ENCODE data around the gene DDX52.

Gene DDX52

DNA sequence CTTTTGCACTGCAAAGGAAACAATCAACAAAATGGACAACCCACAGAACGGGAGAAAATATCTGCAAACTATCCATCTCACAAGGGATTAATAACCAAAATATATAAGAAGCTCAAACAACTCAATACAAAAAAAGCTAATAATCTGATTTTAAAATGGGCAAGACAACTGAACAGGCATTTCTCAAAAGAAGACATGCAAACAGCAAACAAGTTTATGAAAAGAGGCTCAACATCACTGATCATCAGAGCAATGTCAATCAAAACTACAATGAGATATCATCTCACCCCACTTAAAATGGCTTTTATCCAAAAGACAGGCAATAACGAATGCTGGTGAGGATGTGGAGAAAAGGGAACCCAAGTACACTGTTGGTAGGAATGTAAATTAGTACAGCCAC, 68.8 kb downstream of the DDX52 start:
- no peak for DNase-seq

DNA sequence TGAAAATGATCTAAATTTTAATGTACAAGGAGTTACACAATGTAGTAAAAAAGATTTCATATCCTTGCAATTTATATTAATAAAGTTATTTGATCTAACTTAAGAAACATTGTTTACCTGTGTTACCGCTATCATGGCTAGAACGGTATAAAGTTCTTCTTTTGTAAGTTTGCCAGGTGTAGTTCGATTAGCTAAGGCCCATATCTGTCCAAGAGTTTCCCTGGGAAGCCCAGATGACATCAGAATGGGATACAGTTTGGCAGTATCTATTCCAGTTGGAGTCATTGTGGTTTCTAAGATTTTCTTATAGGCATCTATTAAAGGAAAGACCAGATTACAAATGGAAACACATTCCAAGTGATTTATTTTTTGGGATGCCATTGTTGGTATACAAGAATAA, 71.6 kb downstream of the DDX52 start:
- DNase-seq = no peak

DNA sequence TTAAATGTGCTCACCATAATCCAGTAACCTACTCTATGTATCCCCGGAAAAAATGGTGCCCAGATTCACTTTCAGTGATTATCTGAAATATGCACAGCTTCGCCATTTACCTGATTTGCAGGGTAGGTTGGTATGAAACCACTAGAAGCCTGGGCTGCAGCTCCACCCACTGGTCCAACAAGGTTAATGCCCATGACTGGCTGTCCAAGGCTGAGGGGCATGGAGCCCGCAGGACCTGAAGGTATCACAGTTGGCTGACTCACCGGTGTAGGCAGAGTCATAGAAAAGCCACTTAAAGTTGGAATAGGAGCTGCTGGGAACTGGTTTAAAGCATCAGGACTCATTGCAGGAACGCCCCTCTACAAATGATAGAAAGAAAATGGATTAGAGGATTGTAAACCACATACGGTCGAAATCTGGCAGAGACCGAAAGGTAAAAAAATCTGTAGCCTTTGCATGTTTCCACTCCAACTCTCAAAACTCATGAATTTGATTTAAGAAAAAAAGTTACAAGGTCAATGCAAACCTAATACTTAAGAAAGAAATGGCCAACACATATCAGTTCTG, 72.6 kb downstream of the DDX52 start:
- peak in 1 of 2 donors; percentile 12 for DNase-seq

- DNase-seq = no peak
These were observed 74.7 kb downstream of the DDX52 start for GRCh38 chr17:37568350-37569053.

- DNase-seq = no peak
These were observed 75.7 kb downstream of the DDX52 start for GRCh38 chr17:37567538-37567937.

GRCh38 chr17:37567137-37567536, 76.1 kb downstream of the DDX52 start:
- DNase-seq = no peak

- DNase-seq = no peak
These were observed 79.0 kb downstream of the DDX52 start for GRCh38 chr17:37564252-37564651.

DNA sequence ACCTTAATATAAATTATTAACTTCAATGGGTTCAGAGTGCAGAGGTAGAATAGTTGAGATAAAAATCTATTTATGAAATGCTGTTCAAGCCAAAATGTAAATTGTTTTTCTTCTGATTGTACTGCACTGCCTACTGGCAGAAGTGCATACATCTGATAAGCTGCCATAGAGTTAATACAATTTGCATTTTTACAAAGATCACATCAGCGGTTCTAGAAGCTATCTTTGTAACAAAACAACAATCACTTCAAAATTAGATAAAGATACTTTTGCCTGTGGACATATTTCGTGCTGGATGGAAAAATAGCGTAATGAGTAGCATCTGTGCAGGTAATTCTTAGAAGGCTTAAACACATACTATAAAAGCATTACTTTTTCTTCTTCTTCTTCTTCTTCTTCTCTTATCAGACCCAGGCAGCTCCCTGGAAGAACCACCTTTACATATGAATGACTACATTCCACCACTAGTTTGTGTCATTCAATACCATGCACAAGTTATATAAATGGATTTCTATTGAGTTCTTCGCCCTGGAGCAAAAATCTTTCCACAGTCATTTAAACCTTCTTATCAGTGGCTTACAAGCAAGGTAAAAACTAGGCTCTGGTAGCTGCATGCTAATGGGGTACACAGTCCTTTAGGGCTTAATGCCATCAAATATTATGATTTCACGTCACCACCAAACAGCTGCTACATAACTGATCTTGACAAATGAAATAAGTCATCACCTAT, 81.1 kb downstream of the DDX52 start:
- no peak for DNase-seq

Measured in bone marrow (tissue), 2 donors.